Uterus (tissue), 4 donors: ENCODE results near the gene USP31. TPM values are rescaled to one million over a fixed set of nuclear protein-coding genes. Genes with fewer than 3 reads are reported as not detected.
A peak's percentile ranks its signal among the peaks of the same experiment; 100 is the strongest.

Experiments used
- DNase-seq, 2 donors: peaks; one replicate each; pipeline ENCODE4 v3.0.0-alpha.2; 2019 to 2020
- H3K27ac ChIP-seq, 2 donors: fragments of 200-600 bp; sonication (generic); 1 replicate in 1 of 2; 2 replicates in 1 of 2; pipeline ENCODE4 v1.5.1; 2016 to 2018
- H3K27me3 ChIP-seq, 2 donors: fragments of 200-600 bp; sonication (generic); one replicate each; pipeline ENCODE4 v1.5.1; 2018 to 2019; ENCODE audit warnings: control low read depth in 1 of 2
- H3K36me3 ChIP-seq, 2 donors: fragments of 200-600 bp; sonication (generic); one replicate each; pipeline ENCODE4 v1.5.1; 2019; ENCODE audit warnings: control low read depth in 1 of 2
- H3K4me1 ChIP-seq, 2 donors: fragments of 200-600 bp; sonication (generic); one replicate each; pipeline ENCODE4 v1.5.1; 2018 to 2019; ENCODE audit warnings: control low read depth in 1 of 2
- H3K4me3 ChIP-seq, 2 donors: fragments of 200-600 bp; sonication (generic); 1 replicate in 1 of 2; 2 replicates in 1 of 2; pipeline ENCODE4 v1.5.1; 2018 to 2019; ENCODE audit warnings: mild to moderate bottlenecking in 1 of 2
- H3K9me3 ChIP-seq, 2 donors: fragments of 200-600 bp; sonication (generic); one replicate each; pipeline ENCODE4 v1.5.1; 2019; ENCODE audit warnings: control low read depth in 1 of 2
- CTCF ChIP-seq, 4 experiments: fragments of 200-600 bp in 2 of 4; fragments of 450-650 bp in 2 of 4; sonication (generic) in 2 of 4; IDR thresholded peaks; one replicate each; pipeline ENCODE4 v1.5.1; 2016 to 2019; ENCODE audit warnings: antibody characterized with exemption in 4 of 4, mild to moderate bottlenecking in 2 of 4, moderate library complexity in 1 of 4
- POLR2A ChIP-seq, 2 donors: fragments of 450-650 bp; IDR thresholded peaks; one replicate each; pipeline ENCODE4 v1.6.1; 2016; ENCODE audit warnings: antibody characterized with exemption in 2 of 2, mild to moderate bottlenecking in 1 of 2, moderate library complexity in 1 of 2
- intact Hi-C: fragments of 100-400 bp; cut with DNase I; formaldehyde crosslinking; loops from one replicate; pipeline ENCODE4 v1.15.1; 2023; ENCODE audit warnings: low total_unique reads
- total RNA-seq, 4 donors: library from RNA; depleted of rRNA in 3 of 4; stranded (reverse); fragments of >200 nt in 3 of 4; gene quantifications; one replicate each; pipeline versions ENCODE4 v1.1.0 to v1.2.4, GENCODE V29; 2014 to 2023
- donor health status: DM: yes; HTN: yes; CAD: no.

The USP31 gene
- total RNA-seq, 4 donors from 2014 or later, result 11.8 to 62.0 (median 28.2) TPM

GRCh38 chr16:23182679-23183542 lies 33.7 kb upstream of the USP31 start, which contains the start of gene SCNN1G:
TSS of gene SCNN1G (plus strand) at chr16:23182745. CDS start at chr16:23186272, 3,527 bp downstream.
- H3K4me1 ChIP-seq, result peaks cover 0 to 8% of the 10 kb centered on the region in 2 donors
- peak within 1 kb of the TSS; percentile 5 to 34 for H3K4me3 ChIP-seq
- H3K27me3 ChIP-seq, result peaks cover 6 to 17% of the 10 kb centered on the region in 2 donors
- no peak within 1 kb of the TSS for H3K27ac ChIP-seq
- TF ChIP-seq CTCF (IDR thresholded peaks at IDR 0.05), result peak in 1 of 4 experiments; percentile 3
- no peak for TF ChIP-seq POLR2A (IDR thresholded peaks at IDR 0.05)
- intact Hi-C loops, result no loop called here
- H3K9me3 ChIP-seq, result no peaks in the 10 kb centered on the region
- DNase-seq, result peak in 1 of 2 donors; percentile 12
- no peaks in the 10 kb centered on the region for H3K36me3 ChIP-seq

- Histone ChIP-seq H3K9me3 (no peaks in the 10 kb centered on the region), H3K4me1 (peaks cover 0 to 8% of the 10 kb centered on the region in 2 donors), H3K27ac (no peak overlapping the region), H3K36me3 (no peaks in the 10 kb centered on the region), H3K27me3 (peaks cover 6 to 17% of the 10 kb centered on the region in 2 donors), H3K4me3 (peak overlapping the region in 1 of 2 donors; percentile 34)
- intact Hi-C loops, result no loop called here
- TF ChIP-seq CTCF (IDR thresholded peaks at IDR 0.05) (peak; percentile 63 to 96 (median 88)), POLR2A (IDR thresholded peaks at IDR 0.05) (no peak)
- DNase-seq, result peak; percentile 39 to 52
Measured at GRCh38 chr16:23182206-23182678, 33.0 kb upstream of the USP31 start.

- H3K4me1 ChIP-seq, result peaks cover 0 to 8% of the 10 kb centered on the region in 2 donors
- intact Hi-C loops, result no loop called here
- H3K9me3 ChIP-seq, result no peaks in the 10 kb centered on the region
- no peak overlapping the region for H3K27ac ChIP-seq
- no peak for TF ChIP-seq POLR2A (IDR thresholded peaks at IDR 0.05)
- no peak for DNase-seq
- H3K27me3 ChIP-seq, result peaks cover 6 to 17% of the 10 kb centered on the region in 2 donors
- H3K4me3 ChIP-seq, result no peak overlapping the region
- H3K36me3 ChIP-seq, result no peaks in the 10 kb centered on the region
Measured at GRCh38 chr16:23181506-23181905, 32.3 kb upstream of the USP31 start.

GRCh38 chr16:23175651-23176050 lies 26.4 kb upstream of the USP31 start:
- Histone ChIP-seq H3K36me3 (no peaks in the 10 kb centered on the region), H3K4me3 (no peak overlapping the region), H3K4me1 (no peaks in the 10 kb centered on the region), H3K27ac (no peak overlapping the region), H3K9me3 (no peaks in the 10 kb centered on the region), H3K27me3 (peaks cover 0 to 2% of the 10 kb centered on the region in 2 donors)
- DNase-seq, result no peak
- intact Hi-C loops, result no loop called here
- TF ChIP-seq POLR2A (IDR thresholded peaks at IDR 0.05), result no peak
- TF ChIP-seq CTCF (IDR thresholded peaks at IDR 0.05), result no peak

- intact Hi-C loops, result no loop called here
- H3K27ac ChIP-seq, result no peak overlapping the region
- DNase-seq, result no peak
- no peak overlapping the region for H3K4me3 ChIP-seq
- H3K4me1 ChIP-seq, result no peaks in the 10 kb centered on the region
- no peak for TF ChIP-seq POLR2A (IDR thresholded peaks at IDR 0.05)
- TF ChIP-seq CTCF (IDR thresholded peaks at IDR 0.05), result no peak
- no peaks in the 10 kb centered on the region for H3K36me3 ChIP-seq
- H3K9me3 ChIP-seq, result no peaks in the 10 kb centered on the region
- H3K27me3 ChIP-seq, result peaks cover 0 to 2% of the 10 kb centered on the region in 2 donors
Measured at GRCh38 chr16:23174622-23175021, 25.4 kb upstream of the USP31 start.
